Erythroblast (primary cell): Measurements from ENCODE around the gene LIMS4.
"Not testable (repeated sequence)": the region's sequence is repeated elsewhere in the genome, so short reads cannot be mapped to it uniquely, and the experiment has no call there.

Source experiments
- GATA1 ChIP-seq: IDR thresholded peaks from 2 replicates; pipeline ENCODE4 v1.6.1; 2011; ENCODE audit warnings: low read depth, mild to moderate bottlenecking, control low read depth, low read length, moderate library complexity
- POLR2A ChIP-seq: IDR thresholded peaks from 2 replicates; pipeline ENCODE4 v1.6.1; 2011; ENCODE audit warnings: mild to moderate bottlenecking, low read length

- not testable (repeated sequence) for TF ChIP-seq POLR2A, GATA1
These were observed 16.4 kb upstream of the LIMS4 start for GRCh38 chr2:110488991-110489390.
